Measurements from ENCODE around the gene TMEM218.

The TMEM218 gene

DNA sequence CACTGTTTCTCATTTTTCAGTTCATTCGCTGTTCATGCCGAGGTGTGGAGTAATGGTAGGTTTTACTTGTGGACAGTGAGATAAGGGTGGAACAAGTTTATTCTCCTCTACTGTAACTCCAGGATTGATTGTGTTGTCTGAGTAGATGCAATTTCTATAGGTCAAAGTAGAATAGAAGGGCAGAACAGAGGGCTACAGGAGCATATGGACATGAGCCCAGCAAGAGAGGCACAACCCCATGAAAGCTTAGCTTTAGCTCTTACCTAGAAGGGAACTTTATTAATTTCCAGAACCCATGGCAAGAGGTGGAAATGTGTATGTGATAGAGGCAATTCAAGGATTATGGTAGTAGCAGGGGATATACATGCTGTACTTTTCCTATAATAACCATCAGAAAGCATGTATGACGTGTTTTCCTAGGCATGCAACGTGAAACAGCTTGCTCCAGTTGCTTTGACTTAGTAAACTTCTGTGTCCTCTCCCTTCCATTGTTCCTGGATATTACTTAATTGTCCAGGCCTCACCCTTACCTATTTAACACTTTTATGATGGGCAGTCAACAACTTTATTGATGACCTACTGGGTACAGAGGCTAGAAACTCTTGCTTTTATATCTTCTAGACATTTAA lies 62.1 kb downstream of the TMEM218 start:
- DNase-seq, result no peak

All from activated CD4-positive, CD25-positive, alpha-beta regulatory T cell (primary cell).